GM12892 (cell line): Measurements from ENCODE around the gene IPO13.
A peak's percentile ranks its signal among the peaks of the same experiment; 100 is the strongest.

Source experiments
- DNase-seq: peaks from one replicate; pipeline ENCODE4 v3.0.0; 2011; ENCODE audit not compliant: insufficient read length
- FAIRE-seq: peaks from 2 replicates; lab custom pipeline; 2011; peaks lifted over from hg19 to GRCh38; lab: Jason Lieb, UNC
- POLR2A ChIP-seq: IDR thresholded peaks from 2 replicates; pipeline ENCODE4 v1.6.1; 2011; ENCODE audit warnings: low read depth, low read length, control low read depth
- POLR2AphosphoS5 ChIP-seq: IDR thresholded peaks from 2 replicates; pipeline ENCODE4 v1.6.1; 2011; ENCODE audit warnings: low read depth, low read length, control low read depth
- TAF1 ChIP-seq: IDR thresholded peaks from 2 replicates; pipeline ENCODE4 v1.6.1; 2011; ENCODE audit warnings: low read depth, mild to moderate bottlenecking, control low read depth, low read length, borderline replicate concordance

IPO13 gene

DNA sequence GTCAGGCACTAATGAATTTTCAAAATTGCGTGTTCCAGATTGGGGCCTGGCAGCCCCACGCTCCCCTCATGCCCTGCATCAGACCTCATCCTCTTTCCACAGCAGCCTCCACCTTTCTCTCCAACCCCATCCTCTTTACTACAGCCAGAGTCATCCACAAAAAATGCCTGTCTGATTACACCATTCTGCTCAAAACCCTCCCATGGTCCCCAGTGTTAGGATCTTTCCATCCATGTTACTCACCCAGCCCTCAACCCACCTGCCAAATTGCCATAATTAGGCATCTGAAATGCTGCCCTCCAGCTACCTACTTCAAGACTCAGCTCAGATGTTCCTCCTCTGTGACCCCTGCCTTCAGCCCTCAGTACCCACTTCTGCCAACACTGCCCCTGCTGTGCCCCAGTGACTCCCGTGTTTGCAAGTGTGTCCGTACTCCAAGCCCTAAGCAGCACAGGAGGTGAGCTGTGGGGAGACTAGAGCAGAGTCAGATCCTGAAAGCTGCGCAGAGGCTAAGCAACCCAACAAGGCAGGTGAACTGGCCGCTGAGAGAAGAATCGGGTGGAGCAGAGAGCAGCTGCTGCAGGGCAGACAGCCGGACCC, 13.9 kb upstream of the IPO13 start:
- DNase-seq (no peak), FAIRE-seq (no peak)
- no peak for TF ChIP-seq TAF1
- no peak for TF ChIP-seq POLR2A
- no peak for TF ChIP-seq POLR2AphosphoS5

DNA sequence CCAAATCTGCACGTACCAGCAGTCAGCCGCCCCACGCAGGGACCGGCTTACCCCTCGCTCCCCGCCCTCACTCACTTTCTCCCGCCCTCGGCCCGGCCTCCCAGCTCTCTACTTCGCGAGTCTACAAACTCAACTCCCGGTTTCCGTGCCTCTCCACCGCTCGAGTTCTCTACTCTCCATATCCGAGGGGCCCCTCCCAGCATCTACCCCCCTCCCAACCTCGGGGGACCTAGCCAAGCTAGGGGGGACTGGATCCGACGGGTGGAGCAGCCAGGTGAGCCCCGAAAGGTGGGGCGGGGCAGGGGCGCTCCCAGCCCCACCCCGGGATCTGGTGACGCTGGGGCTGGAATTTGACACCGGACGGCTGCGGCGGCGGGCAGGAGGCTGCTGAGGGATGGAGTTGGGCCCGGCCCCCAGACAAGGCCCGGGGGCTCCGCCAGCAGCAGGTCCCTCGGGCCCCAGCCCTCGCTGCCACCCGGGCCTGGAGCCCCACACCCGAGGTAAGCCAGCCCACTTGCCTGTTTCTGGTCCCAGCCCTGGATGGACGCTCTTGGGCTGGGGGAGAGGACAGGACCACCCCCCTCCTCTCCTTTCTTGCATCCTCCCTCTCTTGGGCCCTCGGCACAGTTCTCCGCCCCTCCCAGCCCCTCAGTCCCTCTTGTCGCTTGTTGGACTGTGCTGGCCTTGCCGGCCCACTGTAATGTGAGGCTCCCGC, 13.2 kb upstream of the IPO13 start, which contains the start of gene ARTN:
TSS of gene ARTN (plus strand) at position 416 of the 715 bp plus-strand sequence. CDS start 1,856 bp downstream, outside the sequence.
- DNase-seq (no peak), FAIRE-seq (no peak)
- no peak for TF ChIP-seq POLR2A
- no peak for TF ChIP-seq TAF1
- TF ChIP-seq POLR2AphosphoS5 = no peak

DNA sequence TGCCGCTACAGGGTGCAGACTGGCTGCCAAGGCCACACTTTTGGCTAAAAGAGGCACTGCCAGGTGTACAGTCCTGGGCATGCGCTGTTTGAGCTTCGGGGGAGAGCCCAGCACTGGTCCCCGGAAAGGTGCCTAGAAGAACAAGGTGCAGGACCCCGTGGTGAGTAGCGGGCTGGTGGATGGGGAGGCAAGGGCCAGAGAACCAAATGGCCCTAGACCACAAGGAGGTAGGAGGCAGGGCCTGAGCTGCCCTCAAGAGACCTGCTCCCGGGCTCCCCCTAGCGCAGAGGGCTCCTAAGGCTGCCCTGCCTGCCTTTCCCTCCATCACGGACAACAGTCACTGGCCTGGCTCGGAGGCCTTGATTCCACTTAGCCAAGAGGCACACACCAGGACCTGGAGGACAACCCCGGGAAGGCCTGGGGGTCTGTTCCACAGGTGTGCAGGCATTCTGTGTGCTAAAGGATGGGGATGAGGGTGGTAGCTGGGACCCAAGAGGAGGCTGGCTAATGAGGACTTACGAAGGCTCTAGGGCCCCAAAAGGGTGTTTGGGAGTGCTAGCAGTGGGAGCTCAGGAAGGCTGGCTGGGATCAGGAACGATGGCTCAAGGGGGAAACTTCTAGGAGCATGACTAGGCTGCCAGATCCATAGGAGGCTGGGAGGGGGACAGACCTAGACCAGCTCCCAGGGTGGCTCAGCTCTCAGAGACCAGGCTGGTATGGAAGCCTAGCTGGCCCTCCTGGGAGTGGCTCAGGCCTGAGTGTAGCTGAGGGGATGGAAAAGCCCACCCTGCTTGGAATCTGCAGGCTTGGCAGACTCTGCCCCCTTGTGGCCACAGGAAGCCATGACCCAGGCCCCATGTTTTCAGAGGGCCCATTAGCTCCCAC, 12.4 kb upstream of the IPO13 start:
- DNase-seq (peak; percentile 82), FAIRE-seq (peak; percentile 88)
- TF ChIP-seq POLR2AphosphoS5 (no peak), TAF1 (no peak), POLR2A (no peak)

DNA sequence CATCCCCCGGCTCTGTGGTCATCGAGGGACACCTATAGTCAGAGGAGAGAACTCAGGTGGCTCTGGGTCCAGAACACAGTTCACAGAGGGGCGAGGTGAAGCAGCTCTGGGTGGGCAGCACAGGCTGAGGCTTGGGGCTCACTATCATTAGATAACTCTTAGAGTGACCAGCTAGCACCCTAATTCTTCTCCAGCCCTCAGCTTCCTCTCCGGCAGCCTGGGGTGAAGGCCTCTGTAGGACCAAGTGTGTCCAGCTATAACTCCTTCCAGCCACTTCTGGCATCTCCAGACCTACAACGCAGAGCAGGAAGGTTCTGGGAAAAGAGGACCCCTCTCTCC, 11.8 kb upstream of the IPO13 start:
- no peak for TF ChIP-seq TAF1
- TF ChIP-seq POLR2A = no peak
- no peak for TF ChIP-seq POLR2AphosphoS5
- DNase-seq = no peak
- no peak for FAIRE-seq

DNA sequence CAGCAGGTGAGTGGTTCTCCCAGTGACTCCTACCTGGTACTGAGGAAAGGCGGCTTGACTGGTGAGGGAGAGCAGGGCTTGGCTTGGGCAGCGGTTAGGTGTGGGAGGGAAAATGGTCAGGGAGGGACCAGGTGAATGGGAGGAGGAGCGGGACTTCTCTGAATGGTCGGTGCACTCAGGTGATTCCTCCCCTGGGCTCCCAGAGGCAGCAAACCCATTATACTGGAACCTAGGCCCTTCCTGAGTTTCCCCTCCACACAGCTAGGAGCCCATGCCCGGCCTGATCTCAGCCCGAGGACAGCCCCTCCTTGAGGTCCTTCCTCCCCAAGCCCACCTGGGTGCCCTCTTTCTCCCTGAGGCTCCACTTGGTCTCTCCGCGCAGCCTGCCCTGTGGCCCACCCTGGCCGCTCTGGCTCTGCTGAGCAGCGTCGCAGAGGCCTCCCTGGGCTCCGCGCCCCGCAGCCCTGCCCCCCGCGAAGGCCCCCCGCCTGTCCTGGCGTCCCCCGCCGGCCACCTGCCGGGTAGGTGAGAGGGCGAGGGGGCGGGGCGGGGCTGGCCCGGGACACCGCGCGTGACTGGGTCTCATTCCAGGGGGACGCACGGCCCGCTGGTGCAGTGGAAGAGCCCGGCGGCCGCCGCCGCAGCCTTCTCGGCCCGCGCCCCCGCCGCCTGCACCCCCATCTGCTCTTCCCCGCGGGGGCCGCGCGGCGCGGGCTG, 10.9 kb upstream of the IPO13 start:
- no peak for FAIRE-seq
- DNase-seq = no peak
- no peak for TF ChIP-seq POLR2A
- no peak for TF ChIP-seq POLR2AphosphoS5
- TF ChIP-seq TAF1 = no peak

DNA sequence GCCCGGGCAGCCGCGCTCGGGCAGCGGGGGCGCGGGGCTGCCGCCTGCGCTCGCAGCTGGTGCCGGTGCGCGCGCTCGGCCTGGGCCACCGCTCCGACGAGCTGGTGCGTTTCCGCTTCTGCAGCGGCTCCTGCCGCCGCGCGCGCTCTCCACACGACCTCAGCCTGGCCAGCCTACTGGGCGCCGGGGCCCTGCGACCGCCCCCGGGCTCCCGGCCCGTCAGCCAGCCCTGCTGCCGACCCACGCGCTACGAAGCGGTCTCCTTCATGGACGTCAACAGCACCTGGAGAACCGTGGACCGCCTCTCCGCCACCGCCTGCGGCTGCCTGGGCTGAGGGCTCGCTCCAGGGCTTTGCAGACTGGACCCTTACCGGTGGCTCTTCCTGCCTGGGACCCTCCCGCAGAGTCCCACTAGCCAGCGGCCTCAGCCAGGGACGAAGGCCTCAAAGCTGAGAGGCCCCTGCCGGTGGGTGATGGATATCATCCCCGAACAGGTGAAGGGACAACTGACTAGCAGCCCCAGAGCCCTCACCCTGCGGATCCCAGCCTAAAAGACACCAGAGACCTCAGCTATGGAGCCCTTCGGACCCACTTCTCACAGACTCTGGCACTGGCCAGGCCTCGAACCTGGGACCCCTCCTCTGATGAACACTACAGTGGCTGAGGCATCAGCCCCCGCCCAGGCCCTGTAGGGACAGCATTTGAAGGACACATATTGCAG, 10.2 kb upstream of the IPO13 start:
- no peak for TF ChIP-seq POLR2AphosphoS5
- no peak for DNase-seq
- FAIRE-seq = peak; percentile 81

DNA sequence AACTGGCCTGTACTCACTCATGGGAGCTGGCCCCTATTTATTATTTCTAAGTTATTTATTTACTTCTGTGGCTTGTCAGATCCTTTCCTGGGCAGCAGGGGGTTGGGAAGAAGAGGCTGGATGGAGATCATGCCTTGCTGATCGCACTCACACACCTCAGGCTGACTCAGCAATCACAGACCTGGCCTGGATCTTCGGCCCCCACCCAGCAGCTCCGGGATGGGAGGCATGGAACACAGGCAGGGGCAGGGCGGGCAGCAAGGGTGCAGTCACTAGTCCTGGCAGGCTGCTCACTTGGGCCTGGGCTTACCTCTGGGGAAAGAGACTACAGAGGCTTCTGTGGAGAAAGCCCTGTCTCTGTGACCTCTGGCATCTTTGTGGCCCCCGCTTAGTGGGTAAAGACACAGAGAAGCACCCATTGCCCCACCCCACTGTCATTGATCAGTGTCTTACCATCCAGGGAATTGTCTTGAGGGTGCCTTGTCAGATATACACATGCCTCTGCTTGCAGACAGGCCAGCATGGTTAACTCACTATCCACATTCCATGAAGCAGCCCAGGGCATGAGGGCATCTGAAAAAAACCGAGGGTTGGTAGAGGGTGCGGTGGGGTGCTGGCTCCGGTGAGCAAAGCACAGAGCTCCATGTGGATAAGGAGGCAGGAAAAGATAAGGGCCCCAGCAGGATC, 9.4 kb upstream of the IPO13 start:
- FAIRE-seq (no peak), DNase-seq (no peak)
- no peak for TF ChIP-seq POLR2AphosphoS5
- TF ChIP-seq POLR2A = no peak
- TF ChIP-seq TAF1 = no peak

DNA sequence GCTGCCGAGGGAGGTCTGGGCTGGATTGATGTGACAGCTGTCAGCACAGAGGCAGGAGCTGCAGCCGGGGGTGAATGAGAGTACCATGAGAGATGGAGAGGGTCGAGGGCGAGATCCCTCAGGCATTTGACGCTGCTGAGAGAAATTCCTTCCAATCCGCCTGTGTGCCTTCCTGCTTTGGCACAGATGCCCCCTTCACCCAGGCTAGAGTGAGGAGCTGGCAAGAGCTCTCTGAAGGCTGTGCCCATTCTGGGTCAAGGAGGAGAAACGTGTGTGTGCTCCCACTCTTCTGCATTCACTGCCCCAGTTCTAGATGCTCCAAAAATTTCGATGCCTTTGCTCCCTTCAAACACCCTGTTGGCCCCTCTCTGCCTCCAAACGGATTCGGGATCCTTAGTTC, 8.4 kb upstream of the IPO13 start:
- DNase-seq (no peak), FAIRE-seq (no peak)
- TF ChIP-seq POLR2AphosphoS5 = no peak
- no peak for TF ChIP-seq POLR2A

DNA sequence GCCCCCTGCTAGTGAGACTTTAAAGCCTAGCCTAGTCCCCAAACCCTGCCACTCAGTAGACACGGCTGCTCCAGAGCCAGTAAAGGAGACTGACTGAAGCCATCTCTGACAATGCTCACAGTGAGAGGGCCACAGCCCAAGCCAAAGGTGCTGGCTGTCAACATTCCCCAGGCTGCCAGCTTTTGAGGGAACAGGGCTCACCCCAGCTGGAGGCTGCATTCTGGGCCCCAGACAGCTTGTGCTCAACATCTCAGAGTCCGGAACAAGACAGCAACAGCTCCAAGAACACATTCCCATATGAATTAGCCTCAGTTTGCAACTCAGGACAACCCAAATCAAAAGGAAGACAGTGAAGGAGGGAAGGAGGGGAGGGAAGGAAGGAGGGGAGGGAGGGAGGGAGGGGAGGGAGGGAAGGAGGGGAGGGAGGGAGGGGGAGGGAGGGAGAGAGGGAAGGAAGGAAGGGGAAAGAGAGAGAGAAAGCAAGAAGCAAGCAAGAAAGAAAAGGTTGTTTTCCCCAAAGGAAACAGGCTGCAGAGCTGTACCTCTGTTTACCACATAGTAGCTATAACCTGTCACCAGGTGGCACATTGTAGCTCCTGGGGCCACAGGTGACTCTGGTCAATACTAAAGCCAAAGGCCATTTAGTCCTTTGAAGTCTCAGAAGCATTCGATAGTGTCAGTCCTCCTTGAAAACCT, 7.7 kb upstream of the IPO13 start:
- no peak for FAIRE-seq
- DNase-seq = no peak
- TF ChIP-seq POLR2AphosphoS5 (no peak), TAF1 (no peak), POLR2A (no peak)

DNA sequence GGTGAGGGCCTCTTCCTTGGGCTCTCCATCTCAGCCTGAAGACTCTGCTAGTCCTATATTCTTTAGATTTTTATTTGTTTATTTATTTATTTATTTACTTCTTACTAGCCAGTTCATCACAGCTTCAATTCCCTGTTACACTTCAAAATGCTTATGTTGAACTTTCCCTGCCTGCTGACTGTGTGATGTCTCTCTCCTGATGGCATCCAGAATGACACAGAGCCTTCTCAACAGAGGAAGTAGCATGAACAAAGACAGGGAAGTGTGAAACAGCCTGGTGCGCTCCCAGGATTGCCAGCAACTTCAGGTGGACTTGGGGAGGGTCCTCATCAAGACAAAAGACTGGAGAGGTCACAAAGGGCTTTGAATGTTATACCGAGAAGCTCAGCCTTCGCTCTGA, 4.3 kb upstream of the IPO13 start:
- TF ChIP-seq POLR2A (no peak), POLR2AphosphoS5 (no peak), TAF1 (no peak)
- FAIRE-seq = no peak
- DNase-seq = no peak
